ENCODE measurements around the gene ZDHHC7.

The ZDHHC7 gene

GRCh38 chr16:84975066-84975465 lies 36.3 kb downstream of the ZDHHC7 start:
- TF ChIP-seq CTCF (IDR thresholded peaks at IDR 0.05; ENCODE audit: low read depth, low read length) = no peak
- no peak overlapping the region for H3K4me3 ChIP-seq (replicated peaks in 1 of 2; ENCODE audit: low read depth in 2 of 2, low read length in 2 of 2)
- no peak for DNase-seq (ENCODE audit: low read depth in 2 of 2)

GRCh38 chr16:84973776-84974523 lies 37.4 kb downstream of the ZDHHC7 start:
- no peak overlapping the region for H3K4me3 ChIP-seq (replicated peaks in 1 of 2; ENCODE audit: low read depth in 2 of 2, low read length in 2 of 2)
- DNase-seq (ENCODE audit: low read depth in 2 of 2) = no peak
- no peak for TF ChIP-seq CTCF (IDR thresholded peaks at IDR 0.05; ENCODE audit: low read depth, low read length)

- TF ChIP-seq CTCF (IDR thresholded peaks at IDR 0.05; ENCODE audit: low read depth, low read length) = no peak
- no peak for DNase-seq (ENCODE audit: low read depth in 2 of 2)
- no peak overlapping the region for H3K4me3 ChIP-seq (replicated peaks in 1 of 2; ENCODE audit: low read depth in 2 of 2, low read length in 2 of 2)
These were observed 38.1 kb downstream of the ZDHHC7 start for GRCh38 chr16:84973236-84973635.

GRCh38 chr16:84970447-84971127 lies 40.7 kb downstream of the ZDHHC7 start:
- TF ChIP-seq CTCF (IDR thresholded peaks at IDR 0.05; ENCODE audit: low read depth, low read length) = peak; percentile 92
- H3K4me3 ChIP-seq (replicated peaks in 1 of 2; ENCODE audit: low read depth in 2 of 2, low read length in 2 of 2) = no peak overlapping the region
- DNase-seq (ENCODE audit: low read depth in 2 of 2) = peak; percentile 84

- no peak overlapping the region for H3K4me3 ChIP-seq (replicated peaks in 1 of 2; ENCODE audit: low read depth in 2 of 2, low read length in 2 of 2)
- DNase-seq (ENCODE audit: low read depth in 2 of 2) = no peak
- TF ChIP-seq CTCF (IDR thresholded peaks at IDR 0.05; ENCODE audit: low read depth, low read length) = no peak
These were observed 43.5 kb downstream of the ZDHHC7 start for GRCh38 chr16:84967828-84968227.

GRCh38 chr16:84965428-84966415 lies 45.6 kb downstream of the ZDHHC7 start:
- no peak overlapping the region for H3K4me3 ChIP-seq (replicated peaks in 1 of 2; ENCODE audit: low read depth in 2 of 2, low read length in 2 of 2)
- no peak for DNase-seq (ENCODE audit: low read depth in 2 of 2)
- TF ChIP-seq CTCF (IDR thresholded peaks at IDR 0.05; ENCODE audit: low read depth, low read length) = no peak

Measured in cardiac fibroblast (primary cell).